HCT116 (cell line): ENCODE data around the gene DSTYK.

Experiments used
- SRF ChIP-seq: IDR thresholded peaks from 2 replicates; pipeline ENCODE4 v1.6.1; 2012; ENCODE audit warnings: low read depth
- TF ChIP-seq, protein P1 (sequence below), 3 experiments: fragments of 200-600 bp in 1 of 3; sonication (generic) in 1 of 3; IDR thresholded peaks in 2 of 3; conservative IDR thresholded peaks in 1 of 3; 2 replicates each; pipeline ENCODE4 v1.5.1; 2012 to 2017; ENCODE audit warnings: low read depth in 2 of 3, low read length in 2 of 3, antibody characterized with exemption in 1 of 3, borderline replicate concordance in 1 of 3, control low read depth in 1 of 3, mild to moderate bottlenecking in 1 of 3, mixed read lengths in 1 of 3, mixed run types in 1 of 3, moderate library complexity in 1 of 3; ENCODE audit not compliant: insufficient read depth in 1 of 3

DNA sequence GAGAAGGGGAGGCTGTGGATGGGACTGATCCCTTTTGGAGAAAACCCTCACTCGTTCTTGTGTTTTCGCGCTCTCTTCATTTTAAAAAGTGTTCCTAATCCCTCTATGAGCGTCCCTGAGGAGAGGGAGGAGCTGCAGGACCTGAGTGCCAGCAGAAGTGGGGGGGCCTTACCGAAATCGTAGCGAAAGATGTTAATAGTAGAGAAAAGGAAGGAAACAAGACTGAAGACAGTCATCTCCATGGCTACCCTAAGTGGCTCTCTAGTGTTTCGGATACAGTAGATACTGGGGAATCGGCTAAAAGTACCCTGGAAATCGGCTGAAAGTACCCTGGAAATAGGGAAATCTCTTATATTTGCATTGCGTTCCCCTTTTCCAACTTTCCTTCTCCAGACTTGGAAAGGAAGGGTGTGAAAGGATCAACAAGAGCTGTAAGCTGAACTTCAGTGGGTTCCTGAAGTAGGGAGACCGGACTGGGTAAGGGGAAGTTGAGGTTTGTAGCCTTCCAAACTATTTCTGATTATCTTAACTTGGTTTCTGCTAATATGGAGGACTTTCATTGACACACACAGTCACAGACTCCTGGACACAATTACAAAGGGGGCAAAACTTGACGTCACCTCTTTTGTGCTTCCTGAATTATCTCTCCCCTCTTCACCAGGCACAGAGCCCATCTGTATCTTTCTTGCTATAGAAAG lies 486 bp upstream of the DSTYK start:
- no peak for TF ChIP-seq SRF
- TF ChIP-seq, protein P1, sequence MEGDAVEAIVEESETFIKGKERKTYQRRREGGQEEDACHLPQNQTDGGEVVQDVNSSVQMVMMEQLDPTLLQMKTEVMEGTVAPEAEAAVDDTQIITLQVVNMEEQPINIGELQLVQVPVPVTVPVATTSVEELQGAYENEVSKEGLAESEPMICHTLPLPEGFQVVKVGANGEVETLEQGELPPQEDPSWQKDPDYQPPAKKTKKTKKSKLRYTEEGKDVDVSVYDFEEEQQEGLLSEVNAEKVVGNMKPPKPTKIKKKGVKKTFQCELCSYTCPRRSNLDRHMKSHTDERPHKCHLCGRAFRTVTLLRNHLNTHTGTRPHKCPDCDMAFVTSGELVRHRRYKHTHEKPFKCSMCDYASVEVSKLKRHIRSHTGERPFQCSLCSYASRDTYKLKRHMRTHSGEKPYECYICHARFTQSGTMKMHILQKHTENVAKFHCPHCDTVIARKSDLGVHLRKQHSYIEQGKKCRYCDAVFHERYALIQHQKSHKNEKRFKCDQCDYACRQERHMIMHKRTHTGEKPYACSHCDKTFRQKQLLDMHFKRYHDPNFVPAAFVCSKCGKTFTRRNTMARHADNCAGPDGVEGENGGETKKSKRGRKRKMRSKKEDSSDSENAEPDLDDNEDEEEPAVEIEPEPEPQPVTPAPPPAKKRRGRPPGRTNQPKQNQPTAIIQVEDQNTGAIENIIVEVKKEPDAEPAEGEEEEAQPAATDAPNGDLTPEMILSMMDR (IDR thresholded peaks at IDR 0.05 in 2 of 3, conservative IDR thresholded peaks at IDR 0.05 in 1 of 3; ENCODE audit: borderline replicate concordance in 1 of 3, insufficient read depth in 1 of 3, low read depth in 2 of 3, low read length in 2 of 3), result no peak
